Cardiac septum (tissue), 1 donor: Measurements from ENCODE around the gene NFATC2. TPM values are rescaled to one million over a fixed set of nuclear protein-coding genes. Genes with fewer than 3 reads are reported as not detected.
A peak's percentile ranks its signal among the peaks of the same experiment; 100 is the strongest.

ENCODE experiments used
- DNase-seq: peaks from one replicate; pipeline ENCODE4 v3.0.0-alpha.2; 2020; ENCODE audit warnings: low spot score
- intact Hi-C: fragments of 100-400 bp; cut with DNase I; formaldehyde crosslinking; loops from one replicate; pipeline ENCODE4 v1.14.0; 2022
- total RNA-seq: library from RNA; stranded (reverse); fragmentation: NEBNext Ultra II Directional; extraction: Animal tissue kit (Norgen Biotek cat#: 25700); gene quantifications from one replicate; pipeline ENCODE4 v1.2.1, GENCODE V29; 2021
- donor health status: DM: no; HTN: no; CAD: no.

NFATC2 gene
- total RNA-seq, 1 donor from 2014 or later, result 4.3 TPM

DNA sequence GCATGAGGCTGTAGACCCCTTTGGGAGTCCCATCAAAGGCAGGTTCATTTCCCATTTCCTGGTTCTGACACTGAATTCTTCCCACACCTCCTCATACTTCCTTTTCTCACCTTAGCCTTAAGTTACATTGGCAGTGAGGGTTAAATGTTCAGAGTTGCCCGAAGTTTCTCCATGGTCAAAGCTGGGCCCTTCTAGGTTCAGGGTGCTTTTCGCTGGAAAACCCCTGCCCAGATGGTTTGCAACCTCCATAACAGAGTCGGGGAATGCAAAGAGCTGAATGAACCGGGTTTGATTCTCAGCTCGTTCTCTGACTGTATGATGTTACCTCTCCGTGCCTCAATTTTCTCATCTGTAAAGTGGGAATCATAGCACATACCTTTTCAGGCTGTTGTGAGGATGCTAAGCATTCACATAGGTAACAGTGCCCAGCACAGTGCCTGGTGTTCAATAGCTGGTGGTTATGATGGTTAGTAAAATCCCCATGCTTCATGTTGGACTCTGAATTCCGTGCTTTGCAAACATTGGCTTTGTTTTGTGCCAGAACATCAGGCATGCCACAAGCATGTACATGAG, 149.8 kb downstream of the NFATC2 start:
- no peak for DNase-seq
- intact Hi-C loops, result no loop called here

DNA sequence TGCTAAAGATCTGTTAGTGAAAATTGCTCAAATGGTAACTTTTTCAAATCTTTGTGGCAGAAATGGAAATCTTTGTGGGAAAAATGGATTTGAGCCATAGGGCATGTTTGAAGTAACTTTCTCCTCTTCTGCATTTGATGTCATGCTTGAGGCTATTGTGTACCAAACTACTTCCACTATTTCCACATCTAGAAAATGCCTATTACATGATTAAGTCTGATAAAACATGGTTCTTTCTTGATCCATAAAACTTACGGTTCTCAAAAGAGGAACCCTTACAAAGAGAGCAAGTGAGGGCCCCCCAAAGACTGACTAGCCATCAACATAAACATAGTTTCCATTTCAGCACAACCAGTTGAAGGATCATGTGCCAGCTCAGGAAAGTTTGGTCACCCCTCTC, 150.6 kb downstream of the NFATC2 start:
- no peak for DNase-seq

DNA sequence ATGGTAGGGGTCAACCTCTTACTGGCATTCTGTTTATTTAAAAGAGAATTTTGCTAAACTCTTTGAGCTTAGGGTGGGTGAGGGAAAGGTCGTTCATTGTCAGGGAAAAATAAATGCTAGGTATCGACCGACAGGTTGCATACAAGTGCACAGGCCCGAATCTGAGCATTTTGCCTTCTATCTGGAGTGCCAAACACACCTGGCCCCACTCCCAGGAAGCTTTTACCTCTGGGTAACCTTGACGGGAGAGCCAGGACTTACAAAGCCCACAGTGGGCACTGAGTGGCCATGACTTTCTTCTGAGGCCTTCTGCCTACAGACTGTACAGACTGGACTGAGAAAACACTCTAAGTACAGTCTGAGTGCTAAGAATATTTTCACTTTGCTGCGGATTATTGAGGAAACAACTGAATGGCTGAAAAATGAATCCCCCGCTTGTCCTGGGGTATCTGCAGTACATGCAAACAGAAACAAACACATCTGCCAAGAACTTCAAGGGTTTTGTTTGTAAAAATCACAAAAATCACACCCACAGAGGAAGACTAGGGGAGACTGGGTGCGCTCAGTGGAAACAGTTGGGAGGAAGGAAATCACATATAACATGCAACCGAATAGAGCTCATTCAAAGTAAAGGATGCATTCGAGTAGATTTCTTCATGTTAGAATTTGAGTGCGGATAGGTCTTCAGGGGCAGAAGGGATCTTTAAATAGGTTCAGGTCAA, 152.8 kb downstream of the NFATC2 start:
- intact Hi-C loops, result no loop called here
- DNase-seq, result no peak

More for the DNA sequence above, 150.6 kb downstream of the NFATC2 start:
- intact Hi-C loops, result no loop called here

DNA sequence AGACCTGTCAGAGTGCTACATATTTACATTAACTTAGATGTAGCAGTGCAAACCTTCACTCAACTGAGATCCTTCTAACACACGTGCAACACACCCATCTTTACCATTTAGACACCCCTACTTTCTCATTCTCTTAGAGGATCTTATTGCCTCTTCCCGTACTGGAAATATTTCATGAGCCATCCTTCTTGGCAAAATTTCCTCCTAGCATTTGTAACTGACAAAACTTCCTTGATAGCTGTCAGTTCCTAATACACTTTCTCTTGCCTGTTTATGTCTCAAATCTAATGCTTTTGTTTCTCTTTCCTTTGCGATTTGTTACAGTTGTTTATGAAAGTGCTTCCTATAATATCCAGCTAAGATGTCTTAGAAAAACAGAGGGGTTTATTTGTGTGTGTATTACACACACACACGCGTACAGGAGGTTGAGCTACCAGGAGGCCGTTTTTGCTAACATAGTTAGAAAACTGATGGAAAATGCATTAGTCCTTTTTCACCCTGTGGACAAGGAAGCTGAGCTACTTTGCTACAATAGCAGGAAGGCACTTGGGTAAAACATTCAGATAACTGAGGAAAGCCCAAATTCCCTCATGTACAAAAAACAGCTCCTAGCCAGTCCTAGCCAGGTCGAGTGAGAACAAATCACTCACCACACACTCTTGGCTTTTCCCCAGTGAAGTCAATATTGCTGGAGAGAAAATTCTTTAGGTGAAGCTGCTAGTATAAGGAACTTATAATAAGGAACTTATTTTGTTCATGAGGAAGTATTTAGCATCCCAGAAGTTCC, 153.6 kb downstream of the NFATC2 start:
- intact Hi-C loops, result no loop called here
- no peak for DNase-seq

DNA sequence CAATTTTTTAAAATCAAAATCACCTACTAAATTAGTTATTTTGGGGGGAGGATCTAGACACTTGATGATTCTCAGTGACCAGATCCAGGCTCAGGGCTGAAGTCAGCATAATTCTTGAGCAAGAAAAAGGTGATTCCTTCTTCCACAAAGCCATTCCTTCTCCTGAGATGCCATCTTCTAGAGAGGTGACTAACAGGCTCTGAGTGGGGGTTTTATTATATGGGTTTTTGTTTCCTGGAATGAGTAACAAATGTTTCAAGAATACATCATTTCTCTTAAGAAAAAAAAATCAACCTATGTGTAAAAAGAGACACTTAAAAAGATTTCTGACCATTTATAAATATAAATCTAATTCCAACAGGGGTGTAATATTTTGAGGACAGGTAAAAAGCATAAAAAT, 154.3 kb downstream of the NFATC2 start:
- intact Hi-C loops, result no loop called here
- no peak for DNase-seq

DNA sequence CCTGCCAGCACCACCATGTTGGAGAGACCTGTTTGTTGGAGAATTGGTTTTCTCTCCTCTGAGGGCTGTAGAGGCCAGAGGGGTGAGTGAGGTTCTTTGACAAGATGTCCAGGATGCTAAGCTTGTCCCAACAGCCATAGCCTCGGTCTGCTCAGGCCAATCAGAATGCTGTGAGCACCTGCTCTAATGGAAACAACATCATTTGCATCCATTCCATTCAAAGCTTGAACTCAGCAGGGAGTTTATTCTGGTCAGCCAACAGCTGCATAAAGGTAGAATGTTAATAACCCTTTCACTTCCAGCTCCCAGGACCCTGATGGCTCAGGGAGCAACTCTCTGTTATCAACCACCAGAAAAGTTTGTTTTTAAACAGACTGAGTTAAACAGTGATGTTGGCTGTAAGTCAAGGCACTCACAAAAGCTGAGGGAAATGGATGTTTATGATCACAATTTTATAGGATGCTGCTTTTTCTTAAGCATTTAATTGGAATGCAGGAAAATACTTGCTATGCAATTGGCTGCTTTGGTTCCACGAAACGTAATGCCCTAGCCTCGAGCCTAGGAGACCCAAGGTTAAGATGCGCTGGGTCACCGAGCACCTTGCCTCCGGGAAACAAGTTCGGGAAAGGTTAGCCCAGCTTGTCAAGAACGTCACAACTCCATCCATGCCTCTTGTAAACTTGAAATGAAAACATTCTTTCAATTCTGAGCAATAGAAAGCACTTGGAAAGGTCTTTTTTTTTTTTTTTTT, 155.2 kb downstream of the NFATC2 start:
- intact Hi-C loops, result no loop called here
- DNase-seq, result peak; percentile 33

DNA sequence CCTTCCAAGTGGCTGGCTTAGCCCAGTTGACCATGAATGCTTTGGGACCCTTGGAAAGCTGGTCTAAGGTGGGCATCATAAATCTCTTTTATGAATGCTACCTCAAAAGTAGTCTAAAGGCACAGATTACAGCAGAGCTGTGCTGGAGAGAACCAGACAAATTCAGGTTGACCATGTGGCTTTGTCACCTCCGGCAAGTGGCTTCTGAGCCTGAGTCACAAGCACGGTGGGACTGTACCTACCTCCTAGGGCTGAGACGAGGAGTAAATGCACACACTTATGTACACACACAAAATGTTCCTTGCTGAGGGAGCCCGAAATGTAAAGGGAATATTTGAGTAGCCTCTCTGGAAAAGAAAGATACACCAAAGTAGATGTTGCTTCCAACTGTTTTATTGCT, 155.9 kb downstream of the NFATC2 start:
- intact Hi-C loops, result no loop called here
- no peak for DNase-seq

DNA sequence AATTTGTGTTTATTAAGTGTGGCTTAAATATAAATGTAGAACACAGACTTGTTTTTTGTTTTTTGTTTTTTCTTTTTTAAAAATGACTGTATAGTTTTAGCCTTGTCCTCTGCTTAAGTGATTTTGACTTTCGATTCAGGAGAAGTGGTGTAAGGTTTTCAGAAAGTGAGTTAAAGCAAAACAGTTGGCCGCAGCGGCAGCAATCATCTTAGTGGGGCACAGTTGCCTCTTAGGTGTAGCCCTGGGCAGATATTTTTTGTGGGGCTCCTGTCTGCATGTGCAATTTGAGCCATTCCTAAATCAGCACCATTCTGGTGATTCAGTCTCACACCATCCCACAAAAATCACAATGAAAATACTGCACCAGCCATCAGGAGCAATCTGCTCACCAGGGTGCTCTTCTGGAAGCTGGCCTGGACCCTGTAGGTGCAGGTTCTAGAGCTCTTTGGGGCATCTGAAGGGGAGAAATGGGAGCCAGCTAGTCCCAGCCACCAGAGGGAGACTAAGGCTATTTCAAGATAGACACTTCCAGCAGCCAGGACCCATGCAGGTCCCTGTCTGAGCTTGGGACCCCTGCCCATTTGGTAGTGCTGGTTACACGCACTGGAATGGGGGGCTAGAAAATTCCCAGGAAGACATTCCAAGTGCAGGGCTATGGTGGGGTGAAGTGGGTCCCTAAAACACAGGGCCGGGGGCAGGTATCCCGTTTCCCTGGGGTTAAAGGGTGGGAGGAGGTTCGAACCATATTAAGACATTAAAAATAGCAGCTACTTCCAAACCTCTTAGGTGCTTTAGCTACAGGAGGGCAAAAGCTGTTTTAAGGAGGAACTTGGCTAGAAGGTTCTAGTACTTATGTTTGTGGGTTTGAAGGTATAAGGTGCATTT, 156.6 kb downstream of the NFATC2 start:
- intact Hi-C loops, result no loop called here

DNA sequence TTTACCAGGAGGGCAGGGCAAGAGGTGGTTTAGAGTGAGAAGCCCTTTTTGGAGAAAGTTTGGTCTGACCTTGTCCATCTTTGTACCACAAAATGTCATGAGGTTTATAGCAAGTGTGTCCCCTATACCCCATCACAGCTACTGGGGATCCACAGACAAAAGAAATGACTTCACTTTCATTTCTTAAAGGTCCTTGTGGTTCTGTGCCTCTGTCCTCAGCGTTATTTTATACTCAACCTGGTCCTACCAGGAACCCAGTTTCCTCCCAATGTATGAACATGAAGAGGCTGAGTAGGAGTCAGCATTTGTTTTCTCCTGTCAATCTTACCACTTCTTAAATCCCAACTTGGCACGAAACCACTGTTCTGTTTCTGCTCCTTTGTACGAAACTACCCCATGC, 157.6 kb downstream of the NFATC2 start:
- intact Hi-C loops, result no loop called here
- DNase-seq, result no peak

More for the DNA sequence above, 156.6 kb downstream of the NFATC2 start:
- DNase-seq, result peak; percentile 49

DNA sequence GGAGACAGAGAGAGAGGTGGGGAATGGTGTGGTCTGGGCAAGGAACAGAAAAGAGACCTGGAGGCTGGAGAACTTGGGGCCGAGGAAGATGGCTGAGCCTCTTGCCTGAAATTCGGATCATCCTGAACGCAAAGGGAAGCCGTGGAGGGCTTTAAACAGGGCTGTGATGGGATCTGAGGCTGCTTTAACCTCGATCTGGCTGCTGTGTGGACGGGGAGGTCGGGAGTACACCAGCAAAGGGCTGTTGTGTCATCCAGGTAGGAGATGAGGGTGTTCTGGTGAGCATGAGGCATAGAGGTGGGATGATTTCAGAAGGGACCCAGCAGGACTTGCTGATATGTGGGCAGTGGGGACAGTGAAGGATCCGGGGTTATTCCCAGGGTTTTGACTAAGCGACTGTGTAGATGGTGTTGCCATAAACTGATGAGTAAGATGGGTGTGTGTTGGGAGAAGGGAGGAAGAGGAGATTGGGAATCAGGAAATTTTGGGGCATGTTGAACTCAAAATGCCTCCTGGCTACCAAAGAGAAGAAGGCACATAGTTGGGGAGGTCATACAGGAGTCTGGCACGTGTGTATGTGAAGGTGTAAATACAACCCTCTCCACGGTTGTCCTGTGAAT, 158.5 kb downstream of the NFATC2 start:
- peak; percentile 36 for DNase-seq
- intact Hi-C loops, result no loop called here

DNA sequence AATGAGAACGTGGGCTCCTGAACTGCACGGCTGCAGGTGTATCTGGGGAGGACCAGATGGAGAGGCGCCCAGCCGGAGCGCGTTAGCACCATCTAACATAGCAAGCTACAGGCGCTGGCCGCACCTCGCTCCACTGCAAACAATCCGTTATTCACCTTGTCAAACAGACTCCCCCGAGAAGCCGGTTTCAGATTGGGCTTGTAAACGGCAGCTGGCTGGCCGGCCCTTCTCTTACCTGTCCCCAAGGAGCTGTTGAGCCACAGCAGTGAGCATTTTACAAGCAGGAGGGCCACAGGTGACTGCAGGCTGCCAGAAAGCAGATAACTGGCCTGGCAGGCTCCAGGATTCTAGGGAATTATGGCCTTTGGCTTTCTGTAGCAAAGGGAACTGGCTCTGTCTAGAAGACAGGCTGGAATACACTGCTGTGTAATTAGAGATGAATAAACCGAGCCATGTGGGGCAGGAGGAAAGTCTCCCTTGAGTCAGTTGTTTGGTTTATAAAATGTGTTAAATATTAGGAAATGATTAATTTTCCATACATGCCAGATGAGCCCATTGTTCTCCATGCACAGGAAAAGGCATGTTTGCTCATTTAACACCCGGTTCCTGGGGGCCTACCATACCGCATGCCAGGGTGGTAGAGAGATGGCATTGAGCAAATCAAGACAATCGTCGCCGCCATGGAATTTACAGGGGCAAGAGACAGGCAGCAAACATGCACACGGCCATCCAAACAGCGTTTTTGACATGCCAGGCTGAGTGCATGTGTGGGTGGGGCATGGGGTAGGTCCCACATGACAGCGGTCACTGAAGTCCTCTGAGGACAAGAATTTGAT, 159.3 kb downstream of the NFATC2 start:
- intact Hi-C loops, result no loop called here
- DNase-seq, result peak; percentile 31

DNA sequence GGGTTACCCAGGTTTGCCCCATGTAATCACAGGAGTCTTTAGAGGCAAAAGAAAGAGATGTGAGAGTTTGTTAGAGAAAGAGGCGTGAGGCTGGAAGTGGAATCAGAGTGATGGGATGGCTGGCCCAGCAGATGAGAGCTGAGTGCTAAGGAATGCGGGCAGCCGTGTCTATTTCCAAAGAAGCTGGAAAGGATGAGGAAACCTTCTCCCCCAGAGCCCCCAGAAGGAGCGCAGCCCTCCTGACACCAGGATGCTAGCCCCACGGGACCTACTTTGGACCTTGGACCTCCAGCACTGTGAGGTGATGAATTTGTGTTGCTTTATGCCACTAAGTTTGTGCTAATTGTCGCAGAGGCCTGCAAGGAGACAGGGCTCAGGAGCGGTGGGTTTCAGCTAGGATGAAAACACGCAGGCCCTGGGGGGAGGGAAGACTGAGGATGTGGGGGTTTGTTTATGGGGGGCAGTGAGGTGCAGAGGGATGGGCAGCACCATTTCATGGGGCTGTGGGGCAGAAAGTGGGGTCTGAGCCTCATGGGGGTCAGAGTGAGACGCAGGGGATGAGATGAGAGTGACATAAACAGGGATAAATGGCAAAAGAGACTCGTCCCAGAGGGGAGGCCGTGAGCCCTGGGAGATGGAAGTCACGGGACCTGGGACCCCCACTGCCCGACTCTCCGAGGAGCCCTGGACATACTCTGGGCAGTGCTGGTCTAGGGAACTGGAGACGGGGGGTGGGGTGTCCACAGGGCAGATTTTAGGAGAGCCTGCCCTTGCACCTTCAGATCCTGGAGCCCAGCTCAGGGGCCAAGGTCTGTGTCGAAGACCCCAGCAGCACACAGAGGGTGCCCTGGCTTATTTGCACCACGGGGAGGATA, 160.2 kb downstream of the NFATC2 start:
- intact Hi-C loops, result no loop called here
- peak; percentile 62 for DNase-seq

DNA sequence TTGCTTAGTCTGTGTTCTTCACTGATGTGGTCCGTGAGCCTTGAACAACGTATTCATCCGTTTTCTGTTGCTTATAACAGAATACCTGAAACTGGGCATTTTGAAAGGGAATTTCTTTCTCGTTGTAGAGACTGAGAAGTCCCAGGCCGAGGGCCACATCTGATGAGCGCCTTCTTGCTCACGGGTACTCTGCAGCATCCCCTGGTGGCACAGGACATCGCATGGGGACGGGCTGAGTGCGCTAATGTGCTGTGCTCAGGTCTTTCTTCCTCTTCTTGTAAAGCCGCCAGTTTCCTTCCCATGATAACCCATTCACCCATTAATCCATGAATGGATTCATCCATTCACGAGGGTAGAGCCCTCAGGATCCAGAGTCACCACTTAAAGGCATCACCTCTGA, 161.0 kb downstream of the NFATC2 start:
- DNase-seq, result no peak
- intact Hi-C loops, result no loop called here

DNA sequence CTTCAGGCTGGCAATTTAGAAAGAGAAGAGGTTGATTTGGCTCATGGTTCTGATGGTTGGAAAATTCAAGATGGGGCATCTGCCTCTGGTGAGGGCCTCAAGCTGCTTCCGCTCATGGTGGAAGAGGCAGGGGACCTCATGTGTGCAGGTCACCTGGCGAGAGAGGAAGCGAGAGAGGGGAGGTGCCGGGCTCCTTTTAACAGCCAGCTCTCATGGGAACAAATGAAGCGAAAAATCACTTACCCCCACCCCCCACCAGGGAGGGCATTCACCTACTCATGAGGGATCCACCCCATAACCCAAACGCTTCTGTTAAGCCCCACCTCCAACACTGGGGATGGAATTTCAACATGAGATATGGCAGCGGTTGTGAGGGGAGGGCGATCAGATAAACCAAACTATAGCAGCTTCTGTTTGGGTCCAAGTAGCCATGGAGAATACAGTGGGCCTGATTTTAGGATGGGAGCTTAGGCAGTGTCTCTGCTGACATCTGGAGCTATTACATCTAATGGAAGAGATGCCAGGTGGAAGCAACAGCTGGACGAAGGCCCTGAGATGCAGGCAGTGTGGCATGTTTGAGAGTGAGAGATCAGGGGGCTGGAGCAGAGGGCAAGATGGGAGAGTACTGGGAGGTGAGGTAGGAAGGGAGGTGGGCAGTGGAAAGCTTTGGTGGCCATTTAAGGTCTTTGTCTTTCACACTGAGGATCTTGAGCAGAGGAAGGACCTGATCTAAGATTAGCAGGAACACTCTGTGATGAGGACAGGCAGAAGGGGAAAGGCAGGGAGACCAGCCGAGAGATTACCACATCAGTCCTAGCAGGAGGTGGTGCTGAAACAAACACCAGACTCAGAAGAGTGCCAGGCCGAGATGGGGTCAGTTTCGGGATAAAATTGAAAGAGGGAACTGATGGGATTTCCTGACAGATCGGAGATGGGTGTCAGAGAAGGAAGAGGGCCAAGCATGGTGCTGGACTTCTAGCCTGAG, 161.8 kb downstream of the NFATC2 start:
- intact Hi-C loops, result no loop called here

DNA sequence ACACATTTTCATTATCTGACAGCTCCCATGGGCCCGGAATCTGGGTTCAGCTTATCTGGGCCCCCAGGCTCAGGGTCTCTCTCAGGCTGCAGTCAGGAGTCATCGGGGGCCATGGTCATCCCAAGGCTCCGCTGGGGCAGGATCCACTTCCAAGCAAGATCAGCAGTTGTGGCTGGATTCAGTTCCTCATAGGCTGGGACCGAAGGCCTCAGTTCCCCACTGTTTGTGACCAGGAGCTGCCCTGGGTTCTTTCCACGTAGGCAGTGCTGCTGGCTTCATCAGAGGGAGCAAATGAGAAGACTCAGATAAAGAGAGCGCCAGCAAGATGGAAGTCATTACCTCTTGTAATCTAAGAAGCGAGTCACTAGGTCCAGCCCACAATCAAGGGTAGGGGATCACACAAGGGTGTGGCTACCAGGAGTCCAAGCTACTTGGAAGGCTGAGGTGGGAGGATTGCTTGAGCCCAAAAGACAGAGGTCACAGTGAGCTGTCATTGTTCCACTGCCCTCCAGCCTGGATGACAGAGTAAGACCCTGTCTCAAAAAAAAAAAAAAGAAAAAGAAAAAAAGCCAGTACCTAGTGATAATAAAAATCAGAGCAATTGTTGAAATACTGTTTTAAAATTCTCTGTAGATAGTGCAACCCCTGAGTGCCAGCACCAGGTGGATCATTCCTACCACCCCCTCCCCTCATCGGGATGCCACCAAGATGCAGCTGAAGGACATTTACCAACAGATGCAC, 162.7 kb downstream of the NFATC2 start:
- DNase-seq, result peak; percentile 65
- intact Hi-C loops, result loop anchor here (10.0 kb wide), 1 partner anchor 245 kb away; no protein-coding TSS in a partner anchor

More for the DNA sequence above, 161.8 kb downstream of the NFATC2 start:
- DNase-seq, result peak; percentile 71
